GM18507 (cell line): Measurements from ENCODE around the gene COMMD8.

Source experiments
- DNase-seq: peaks from one replicate; pipeline ENCODE4 v3.0.0; 2011; ENCODE audit warnings: low read depth; ENCODE audit not compliant: insufficient read length; ENCODE audit errors: extremely low spot score
- FAIRE-seq: peaks from 2 replicates; lab custom pipeline; 2011; peaks lifted over from hg19 to GRCh38; lab: Jason Lieb, UNC

The COMMD8 gene

GRCh38 chr4:47406408-47406807 lies 57.1 kb downstream of the COMMD8 start:
- DNase-seq (no peak), FAIRE-seq (no peak)
